Progenitor cell of endocrine pancreas (in vitro differentiated cells): ENCODE data around the gene ADAMTS17. TPM values are rescaled to one million over a fixed set of nuclear protein-coding genes. Genes with fewer than 3 reads are reported as not detected.

Experiments used
- DNase-seq: peaks from one replicate; pipeline ENCODE4 v3.0.0; 2021; ENCODE audit warnings: low spot score; ENCODE audit not compliant: unreplicated experiment
- H3K27ac Mint-ChIP-seq: 2 replicates; pipeline ENCODE4 v1.8.0; 2021; ENCODE audit warnings: mild to moderate bottlenecking, moderate library complexity, mixed read lengths
- H3K27me3 Mint-ChIP-seq: 2 replicates; pipeline ENCODE4 v1.8.0; 2021; ENCODE audit warnings: mixed read lengths
- H3K36me3 Mint-ChIP-seq: 2 replicates; pipeline ENCODE4 v1.8.0; 2022; ENCODE audit warnings: mixed read lengths; ENCODE audit not compliant: insufficient read depth
- H3K4me1 Mint-ChIP-seq: 2 replicates; pipeline ENCODE4 v1.8.0; 2021; ENCODE audit warnings: low read depth, mixed read lengths
- H3K4me3 Mint-ChIP-seq: 2 replicates; pipeline ENCODE4 v1.8.0; 2021; ENCODE audit warnings: low read depth, mild to moderate bottlenecking, moderate library complexity, mixed read lengths
- H3K9me3 Mint-ChIP-seq: 2 replicates; pipeline ENCODE4 v1.8.0; 2021; ENCODE audit warnings: low read depth, mixed read lengths
- CTCF ChIP-seq: fragments of 200-600 bp; sonication (generic); IDR thresholded peaks from one replicate; pipeline ENCODE4 v1.5.0; 2021; ENCODE audit warnings: antibody characterized with exemption, mild to moderate bottlenecking; ENCODE audit not compliant: unreplicated experiment
- total RNA-seq: library from RNA; stranded (reverse); gene quantifications from 2 replicates; pipeline ENCODE4 v1.2.1, GENCODE V29; 2021

ADAMTS17 gene
- total RNA-seq, 1 donor from 2014 or later, result 3.5 TPM

DNA sequence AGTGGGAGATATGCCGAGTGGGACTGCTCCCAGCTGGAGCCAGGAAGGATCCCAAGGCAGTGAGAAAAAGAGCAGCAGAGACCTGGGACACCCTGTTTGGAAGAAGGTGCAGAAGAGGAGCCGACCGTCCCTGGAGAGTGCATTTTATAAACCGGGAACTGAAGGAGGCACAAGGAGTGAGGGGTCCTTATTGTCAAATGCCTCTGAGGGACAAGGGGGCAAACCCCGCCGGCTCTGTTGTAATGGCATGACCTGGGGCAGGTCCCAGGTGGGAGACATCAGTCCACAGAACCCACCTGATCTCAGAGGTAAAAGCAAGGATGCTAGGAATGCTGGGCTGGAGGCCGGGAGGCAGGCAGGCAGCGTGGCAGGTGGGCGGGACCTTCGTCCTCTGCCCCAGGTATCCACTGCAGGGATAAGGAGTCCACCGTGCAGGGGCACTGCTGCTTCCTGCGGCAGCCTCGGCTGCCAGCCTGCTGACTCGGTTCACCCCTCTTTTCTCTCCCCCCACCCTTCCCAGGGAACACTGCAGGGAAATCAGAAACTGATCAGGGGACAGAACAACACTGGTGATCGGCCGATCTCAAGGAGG lies 26.9 kb downstream of the ADAMTS17 start:
- no peak for TF ChIP-seq CTCF
- Mint-ChIP-seq H3K4me3 (no peak overlapping the region), H3K27ac (no peak overlapping the region), H3K4me1 (peaks cover 2% of the 10 kb centered on the region), H3K36me3 (peaks cover 1% of the 10 kb centered on the region), H3K27me3 (peaks cover 5% of the 10 kb centered on the region), H3K9me3 (peaks cover 6% of the 10 kb centered on the region)
- no peak for DNase-seq

DNA sequence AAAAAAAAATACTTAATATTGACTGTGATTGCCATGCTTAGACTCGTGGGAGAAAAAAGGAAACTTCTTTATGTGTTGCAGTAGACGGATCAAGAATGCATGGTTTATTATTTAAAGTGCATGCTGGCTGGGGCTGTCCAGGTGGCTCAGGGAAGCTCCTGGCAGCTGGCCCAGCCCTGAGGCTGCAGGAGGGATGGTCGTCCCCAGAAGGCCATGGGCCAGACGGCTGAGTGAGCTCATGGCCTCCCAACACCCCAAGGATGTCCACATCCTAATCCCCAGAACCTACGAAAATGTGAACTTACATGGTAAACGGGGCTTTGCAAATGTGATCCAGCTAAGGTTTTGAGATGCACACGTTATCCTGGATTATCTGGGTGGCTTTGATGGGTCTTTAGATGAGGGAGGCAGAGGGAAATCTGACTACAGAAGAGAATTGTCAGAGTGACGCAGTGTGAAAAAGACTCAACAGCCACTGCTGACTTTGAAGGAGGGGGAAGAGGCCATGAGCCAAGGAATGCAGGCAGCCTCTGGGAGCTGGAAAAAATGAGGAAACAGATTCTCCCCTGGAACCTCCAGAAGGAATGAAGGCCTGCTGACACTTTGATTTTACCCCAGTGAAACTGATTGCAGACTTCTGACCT lies 29.8 kb downstream of the ADAMTS17 start:
- H3K27ac Mint-ChIP-seq, result no peak overlapping the region
- peaks cover 5% of the 10 kb centered on the region for H3K27me3 Mint-ChIP-seq
- peaks cover 1% of the 10 kb centered on the region for H3K36me3 Mint-ChIP-seq
- TF ChIP-seq CTCF, result no peak
- no peak for DNase-seq
- peaks cover 8% of the 10 kb centered on the region for H3K4me1 Mint-ChIP-seq
- no peak overlapping the region for H3K4me3 Mint-ChIP-seq
- peaks cover 6% of the 10 kb centered on the region for H3K9me3 Mint-ChIP-seq

DNA sequence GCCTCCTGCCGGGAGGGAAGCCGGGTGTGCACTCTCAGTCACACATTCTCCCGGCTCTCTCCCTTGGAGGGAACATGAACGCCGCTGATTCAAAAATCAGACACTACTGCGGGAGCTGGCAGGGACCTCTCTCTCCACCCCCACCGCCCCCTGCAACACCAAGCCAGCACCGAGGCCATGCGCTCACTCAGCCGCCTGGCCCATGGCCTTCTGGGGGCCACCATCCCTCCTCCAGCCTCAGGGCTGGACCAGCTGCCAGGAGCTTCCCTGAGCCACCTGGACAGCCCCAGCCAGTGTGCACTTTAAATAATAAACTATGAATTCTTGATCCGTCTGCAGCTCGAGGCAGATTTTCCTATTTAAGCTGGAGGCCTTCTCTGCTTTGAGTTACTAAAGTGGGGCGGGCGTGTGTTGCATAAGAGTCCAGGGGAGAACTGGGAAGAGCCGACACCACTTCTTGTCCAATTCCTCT lies 30.6 kb downstream of the ADAMTS17 start:
- Mint-ChIP-seq H3K27ac (no peak overlapping the region), H3K4me3 (no peak overlapping the region), H3K9me3 (peaks cover 6% of the 10 kb centered on the region), H3K4me1 (peaks cover 8% of the 10 kb centered on the region), H3K27me3 (peaks cover 5% of the 10 kb centered on the region), H3K36me3 (peaks cover 1% of the 10 kb centered on the region)
- no peak for TF ChIP-seq CTCF
- DNase-seq, result no peak

DNA sequence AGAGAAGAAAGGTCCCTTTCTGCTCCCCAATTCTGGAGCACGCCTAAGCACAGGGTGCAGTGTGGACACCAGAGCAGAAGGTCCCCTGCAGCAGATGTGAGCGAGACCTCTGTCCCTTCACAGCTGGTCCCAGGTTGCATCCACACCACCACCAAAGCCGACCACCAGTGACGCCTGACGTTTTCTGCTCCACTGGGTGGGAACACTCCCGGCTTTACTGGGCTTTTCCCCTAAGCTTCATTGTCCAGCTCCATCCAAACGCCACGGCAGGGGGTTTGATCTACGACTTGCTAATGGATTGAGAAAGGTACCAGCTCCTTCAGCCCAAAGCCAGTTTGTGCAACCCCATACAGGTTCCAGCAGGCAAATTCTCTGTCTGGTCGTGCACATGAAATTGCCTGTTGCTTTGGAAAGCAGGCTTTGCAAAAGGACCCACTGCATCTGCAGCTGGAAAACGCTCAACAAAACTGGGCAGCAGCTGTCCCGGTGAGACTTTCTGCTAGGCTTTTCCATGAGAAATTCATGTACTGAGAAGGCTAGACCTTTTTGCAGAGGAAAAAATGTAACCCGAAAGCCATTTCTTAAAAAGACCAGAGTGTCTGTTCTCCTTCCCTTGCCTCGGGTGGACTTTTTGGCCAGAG lies 31.1 kb downstream of the ADAMTS17 start:
- Mint-ChIP-seq H3K27ac (no peak overlapping the region), H3K36me3 (peaks cover 1% of the 10 kb centered on the region), H3K9me3 (peaks cover 6% of the 10 kb centered on the region), H3K4me3 (no peak overlapping the region), H3K27me3 (peaks cover 5% of the 10 kb centered on the region), H3K4me1 (peaks cover 8% of the 10 kb centered on the region)
- TF ChIP-seq CTCF, result no peak
- no peak for DNase-seq

DNA sequence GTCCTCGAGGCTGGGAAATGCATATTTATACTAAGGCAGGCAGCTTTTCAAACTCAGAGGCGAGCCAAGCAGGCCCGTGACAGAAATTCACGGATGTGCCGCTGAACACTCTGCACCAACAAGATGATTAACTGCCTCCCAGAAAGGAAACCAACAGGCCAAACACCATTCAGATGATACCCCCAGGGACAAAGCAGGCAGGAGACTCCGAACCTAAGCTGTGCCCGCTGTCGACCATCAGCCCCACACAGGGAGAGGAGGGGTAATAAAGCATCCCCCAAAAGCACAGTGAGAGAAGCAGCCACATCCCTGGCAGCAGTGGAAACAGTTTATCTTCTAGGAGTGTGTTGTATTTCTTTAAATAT lies 31.8 kb downstream of the ADAMTS17 start:
- Mint-ChIP-seq H3K4me3 (no peak overlapping the region), H3K4me1 (peaks cover 12% of the 10 kb centered on the region)

More for the DNA sequence above, 31.8 kb downstream of the ADAMTS17 start:
- no peak for TF ChIP-seq CTCF
- no peak overlapping the region for H3K27ac Mint-ChIP-seq
- peaks cover 1% of the 10 kb centered on the region for H3K36me3 Mint-ChIP-seq
- peaks cover 6% of the 10 kb centered on the region for H3K9me3 Mint-ChIP-seq
- no peak for DNase-seq
- H3K27me3 Mint-ChIP-seq, result peaks cover 5% of the 10 kb centered on the region
